Ovary (tissue), 9 donors: ENCODE data around the gene CACNB2. TPM values are rescaled to one million over a fixed set of nuclear protein-coding genes. Genes with fewer than 3 reads are reported as not detected.

ENCODE experiments used
- DNase-seq, 5 donors: peaks; one replicate each; pipeline ENCODE4 v3.0.0-alpha.2; 2019 to 2020
- H3K27ac ChIP-seq, 2 donors: fragments of 200-600 bp; one replicate each; pipeline versions ENCODE4 v1.5.1 to v1.8.0; 2019 to 2022
- H3K27me3 ChIP-seq: fragments of 200-600 bp; one replicate; pipeline ENCODE4 v1.8.0; 2022
- H3K36me3 ChIP-seq: fragments of 200-600 bp; sonication (generic); one replicate; pipeline ENCODE4 v1.5.1; 2019
- H3K4me1 ChIP-seq: one replicate; pipeline ENCODE4 v1.8.1; 2013; ENCODE audit warnings: mild to moderate bottlenecking, moderate library complexity; ENCODE audit not compliant: insufficient read depth
- H3K4me3 ChIP-seq: fragments of 200-600 bp; sonication (generic); one replicate; pipeline ENCODE4 v1.5.1; 2017
- H3K9me3 ChIP-seq, 2 donors: fragments of 200-600 bp in 1 of 2; sonication (generic) in 1 of 2; one replicate each; pipeline versions ENCODE4 v1.5.1 to v1.8.1; 2013 to 2019; ENCODE audit warnings: mild to moderate bottlenecking in 1 of 2, moderate library complexity in 1 of 2
- CTCF ChIP-seq, 3 donors: fragments of 450-650 bp in 2 of 3; fragments of 200-600 bp in 1 of 3; IDR thresholded peaks; one replicate each; pipeline versions ENCODE4 v1.5.1 to v1.8.0; 2016 to 2022; ENCODE audit warnings: antibody characterized with exemption in 3 of 3, mild to moderate bottlenecking in 1 of 3
- EP300 ChIP-seq: sonication (generic); formaldehyde crosslinking; IDR thresholded peaks from one replicate; pipeline ENCODE4 v1.6.1; 2017; ENCODE audit warnings: antibody characterized with exemption
- POLR2A ChIP-seq: fragments of 450-650 bp; IDR thresholded peaks from one replicate; pipeline ENCODE4 v1.6.1; 2017; ENCODE audit warnings: antibody characterized with exemption, mild to moderate bottlenecking, moderate library complexity
- WGBS, 3 donors: extraction: QIAGEN DNeasy Blood & Tissue Kit in 1 of 3; methylation state at CpG; one replicate each; pipeline versions ENCODE4 v1.1.5 to v1.1.7; 2013 to 2017; 5-methylcytosine and 5-hydroxymethylcytosine counted together
- intact Hi-C, 4 donors: fragments of 100-400 bp; cut with DNase I; formaldehyde crosslinking; loops; one replicate each; pipeline versions ENCODE4 v1.11.0 to v1.15.1; 2022 to 2023
- polyA plus RNA-seq, 2 donors: library from polyadenylated mRNA; stranded (reverse); fragments of 200-250 nt in 1 of 2; fragments of 350-450 nt in 1 of 2; fragmentation: Illumina TruSeq in 1 of 2; extraction: RNeasy Lipid Tissue Mini Kit (QIAGEN cat#74804) in 1 of 2; gene quantifications; one replicate each; pipeline ENCODE4 v1.2.3, GENCODE V29; 2013 to 2014
- total RNA-seq, 7 donors: library from RNA; depleted of rRNA in 2 of 7; stranded (reverse); fragments of >200 nt in 2 of 7; fragmentation: NEBNext Ultra II Directional in 3 of 7; extraction: Animal tissue kit (Norgen Biotek cat#: 25700) in 3 of 7; gene quantifications; one replicate each; pipeline versions ENCODE4 v1.1.0 to v1.2.4, GENCODE V29; 2016 to 2023
- donor health status: DM: no; HTN: no; CAD: no; lungs with moderate emphysema.
- donor health status: DM: no; HTN: no; CAD: no.
- donor health status: Bipolar disorder and iron deficiency.
- donor health status: DM: yes; HTN: yes; CAD: no.
- donor health status: DM: no; HTN: no; CAD: no.
- donor health status: DM: yes; HTN: yes; CAD: no.

The CACNB2 gene
- total and polyA plus RNA-seq, 9 donors = 8.9 to 60.9 (median 23.8) TPM

GRCh38 chr10:18539335-18539734 lies 399.1 kb downstream of the CACNB2 start:
- TF ChIP-seq CTCF (IDR thresholded peaks at IDR 0.05) (no peak), POLR2A (no peak), EP300 (no peak)
- Histone ChIP-seq H3K4me3 (no peak overlapping the region), H3K27ac (no peak overlapping the region), H3K4me1 (no peaks in the 10 kb centered on the region), H3K27me3 (no peaks in the 10 kb centered on the region), H3K36me3 (no peaks in the 10 kb centered on the region), H3K9me3 (no peaks in the 10 kb centered on the region)
- intact Hi-C loops = no loop called here
- WGBS, 3 donors = 88 to 97% (median 91%) methylated on average over 22 of the region's 22 CpGs
- DNase-seq = no peak

- Histone ChIP-seq H3K4me1 (no peaks in the 10 kb centered on the region), H3K27me3 (no peaks in the 10 kb centered on the region), H3K27ac (no peak overlapping the region), H3K36me3 (no peaks in the 10 kb centered on the region), H3K9me3 (no peaks in the 10 kb centered on the region), H3K4me3 (no peak overlapping the region)
- no peak for DNase-seq
- intact Hi-C loops = no loop called here
- no peak for TF ChIP-seq CTCF (IDR thresholded peaks at IDR 0.05)
- TF ChIP-seq EP300 = no peak
- TF ChIP-seq POLR2A = no peak
Observed at GRCh38 chr10:18540195-18540594, 400.0 kb downstream of the CACNB2 start.

- H3K4me3 ChIP-seq = no peak overlapping the region
- TF ChIP-seq CTCF (IDR thresholded peaks at IDR 0.05) (no peak), EP300 (no peak), POLR2A (no peak)
- no peaks in the 10 kb centered on the region for H3K9me3 ChIP-seq
- H3K27me3 ChIP-seq = no peaks in the 10 kb centered on the region
- DNase-seq = no peak
- H3K27ac ChIP-seq = no peak overlapping the region
- no peaks in the 10 kb centered on the region for H3K4me1 ChIP-seq
- H3K36me3 ChIP-seq = no peaks in the 10 kb centered on the region
- intact Hi-C loops = no loop called here
Observed at GRCh38 chr10:18542832-18543231, 402.6 kb downstream of the CACNB2 start.

- no peak for DNase-seq
- WGBS, 3 donors = 89 to 91% (median 90%) methylated on average over 7 of the region's 7 CpGs
Observed at GRCh38 chr10:18545621-18546305, 405.5 kb downstream of the CACNB2 start.

More at GRCh38 chr10:18545621-18546305, 405.5 kb downstream of the CACNB2 start:
- no peak overlapping the region for H3K27ac ChIP-seq
- no peaks in the 10 kb centered on the region for H3K27me3 ChIP-seq
- H3K36me3 ChIP-seq = no peaks in the 10 kb centered on the region
- TF ChIP-seq POLR2A (no peak), CTCF (IDR thresholded peaks at IDR 0.05) (no peak), EP300 (no peak)
- no peaks in the 10 kb centered on the region for H3K9me3 ChIP-seq
- no peak overlapping the region for H3K4me3 ChIP-seq
- intact Hi-C loops = no loop called here
- H3K4me1 ChIP-seq = no peaks in the 10 kb centered on the region
